K562 (cell line): ENCODE measurements around the gene YPEL3. TPM values are rescaled to one million over a fixed set of nuclear protein-coding genes. Genes with fewer than 3 reads are reported as not detected.

Experiments used
- BMI1 ChIP-seq: fragments of 150-350 bp; IDR thresholded peaks from 2 replicates; pipeline ENCODE4 v1.6.1; 2014; ENCODE audit warnings: low read length
- CCNT2 ChIP-seq: IDR thresholded peaks from 2 replicates; pipeline ENCODE4 v1.6.1; 2011; ENCODE audit warnings: borderline replicate concordance, low read depth, mild to moderate bottlenecking, moderate library complexity, mixed read lengths, low read length; ENCODE audit not compliant: insufficient read length; ENCODE audit errors: extremely low read depth
- CHD2 ChIP-seq: IDR thresholded peaks from 2 replicates; pipeline ENCODE4 v1.6.1; 2011; ENCODE audit warnings: low read depth, low read length
- ETV1 ChIP-seq: fragments of 450-650 bp; conservative IDR thresholded peaks from 2 replicates; pipeline ENCODE4 v1.6.1; 2016; ENCODE audit warnings: missing genetic modification characterization, control low read depth, low read depth, missing compliant biosample characterization
- FOXA3 ChIP-seq, 2 experiments: fragments of 450-650 bp in 1 of 2; sonication (generic) in 1 of 2; formaldehyde crosslinking; IDR thresholded peaks in 1 of 2; conservative IDR thresholded peaks in 1 of 2; 2 replicates each; pipeline versions ENCODE4 v1.4.0 to v1.8.0; 2020 to 2022; ENCODE audit warnings: mild to moderate bottlenecking in 2 of 2, missing genetic modification reagents in 1 of 2
- FOXO4 ChIP-seq: fragments of 450-650 bp; formaldehyde crosslinking; IDR thresholded peaks from 2 replicates; pipeline ENCODE4 v1.4.0; 2020; ENCODE audit warnings: mild to moderate bottlenecking, moderate library complexity
- GTF2F1 ChIP-seq: IDR thresholded peaks from 2 replicates; pipeline ENCODE4 v1.6.1; 2011; ENCODE audit warnings: low read depth, low read length, improper control_type of control experiment
- KLF13 ChIP-seq: fragments of 450-650 bp; IDR thresholded peaks from 2 replicates; pipeline ENCODE4 v1.6.1; 2016; ENCODE audit warnings: missing genetic modification characterization, low read depth, mild to moderate bottlenecking, missing compliant biosample characterization, moderate library complexity, borderline replicate concordance
- NR2C2 ChIP-seq, 2 experiments: fragments of 200-800 bp in 1 of 2; sonication (Bioruptor generic) in 1 of 2; sonication (generic) in 1 of 2; formaldehyde crosslinking in 1 of 2; IDR thresholded peaks; 2 replicates each; pipeline versions ENCODE4 v1.6.1 to v1.8.0; 2016 to 2022; ENCODE audit warnings: mild to moderate bottlenecking in 1 of 2, missing compliant biosample characterization in 1 of 2, missing genetic modification characterization in 1 of 2, missing genetic modification reagents in 1 of 2
- PML ChIP-seq: IDR thresholded peaks from 2 replicates; pipeline ENCODE4 v1.6.1; 2012; ENCODE audit warnings: low read length, inconsistent platforms
- POLR2AphosphoS5 ChIP-seq: IDR thresholded peaks from 2 replicates; pipeline ENCODE4 v1.6.1; 2011; ENCODE audit warnings: mild to moderate bottlenecking, low read depth, low read length, moderate library complexity; ENCODE audit not compliant: control insufficient read depth, insufficient read depth
- SLC30A9 ChIP-seq: fragments of 250-450 bp; sonication (Bioruptor Pico); IDR thresholded peaks from 2 replicates; pipeline ENCODE4 v1.8.0; 2022; ENCODE audit warnings: mild to moderate bottlenecking, moderate library complexity
- VEZF1 ChIP-seq: fragments of 200-800 bp; sonication (Bioruptor generic); IDR thresholded peaks from 2 replicates; pipeline ENCODE4 v1.6.1; 2017; ENCODE audit warnings: missing genetic modification characterization, missing compliant biosample characterization
- ZC3H8 ChIP-seq: fragments of 450-650 bp; IDR thresholded peaks from 2 replicates; pipeline ENCODE4 v1.6.1; 2017
- ZNF140 ChIP-seq: fragments of 250-450 bp; sonication (Bioruptor Pico); IDR thresholded peaks from 2 replicates; pipeline ENCODE4 v1.8.0; 2021; ENCODE audit warnings: moderate library complexity, mild to moderate bottlenecking, inconsistent platforms
- ZNF41 ChIP-seq: fragments of 250-450 bp; sonication (Bioruptor Pico); conservative IDR thresholded peaks from 2 replicates; pipeline ENCODE4 v1.4.0; 2020; ENCODE audit warnings: mild to moderate bottlenecking
- ZNF583 ChIP-seq: fragments of 250-450 bp; sonication (Bioruptor Pico); IDR thresholded peaks from 2 replicates; pipeline ENCODE4 v1.4.0; 2020
- ZNF644 ChIP-seq: fragments of 200-800 bp; sonication (Bioruptor generic); IDR thresholded peaks from 2 replicates; pipeline ENCODE4 v1.6.1; 2016; ENCODE audit warnings: low read depth, missing genetic modification characterization, missing compliant biosample characterization
- polyA plus RNA-seq, 8 experiments: library from polyadenylated mRNA; depleted of rRNA in 4 of 8; stranded (reverse) in 5 of 8; unstranded in 3 of 8; fragments of >200 nt; fragmentation: Nextera tagmentation in 2 of 8; fragmentation: Illumina TruSeq in 1 of 8; extraction: Ambion mirVana in 2 of 8; extraction: Trizol in 1 of 8; gene quantifications; 2 replicates each; pipeline versions ENCODE4 v1.2.1 to v1.2.3, GENCODE V29; 2011 to 2014; ENCODE audit warnings: inconsistent platforms in 1 of 8, missing spikeins in 1 of 8
- total RNA-seq, 7 experiments: library from RNA; depleted of rRNA in 6 of 7; stranded (reverse); fragments of >200 nt in 6 of 7; fragmentation: Illumina TruSeq in 2 of 7; extraction: Trizol in 2 of 7; gene quantifications; 2 replicates each; pipeline versions ENCODE4 v1.2.1 to v1.2.3, GENCODE V29; 2011 to 2021; ENCODE audit warnings: low replicate concordance in 1 of 7
- TF ChIP-seq, protein P1 (sequence below): fragments of 200-800 bp; sonication (Bioruptor generic); IDR thresholded peaks from 2 replicates; pipeline ENCODE4 v1.6.1; 2016; ENCODE audit warnings: missing genetic modification characterization, missing compliant biosample characterization

Gene YPEL3
- total and polyA plus RNA-seq, 9 of the 15 experiments (the other 6 are each of a cell fraction or from before 2014, with no cell fraction given), result 0.41 to 15.0 (median 2.9) TPM

GRCh38 chr16:30096105-30096861, at the start of gene YPEL3 (continued):
- TF ChIP-seq, protein P1, sequence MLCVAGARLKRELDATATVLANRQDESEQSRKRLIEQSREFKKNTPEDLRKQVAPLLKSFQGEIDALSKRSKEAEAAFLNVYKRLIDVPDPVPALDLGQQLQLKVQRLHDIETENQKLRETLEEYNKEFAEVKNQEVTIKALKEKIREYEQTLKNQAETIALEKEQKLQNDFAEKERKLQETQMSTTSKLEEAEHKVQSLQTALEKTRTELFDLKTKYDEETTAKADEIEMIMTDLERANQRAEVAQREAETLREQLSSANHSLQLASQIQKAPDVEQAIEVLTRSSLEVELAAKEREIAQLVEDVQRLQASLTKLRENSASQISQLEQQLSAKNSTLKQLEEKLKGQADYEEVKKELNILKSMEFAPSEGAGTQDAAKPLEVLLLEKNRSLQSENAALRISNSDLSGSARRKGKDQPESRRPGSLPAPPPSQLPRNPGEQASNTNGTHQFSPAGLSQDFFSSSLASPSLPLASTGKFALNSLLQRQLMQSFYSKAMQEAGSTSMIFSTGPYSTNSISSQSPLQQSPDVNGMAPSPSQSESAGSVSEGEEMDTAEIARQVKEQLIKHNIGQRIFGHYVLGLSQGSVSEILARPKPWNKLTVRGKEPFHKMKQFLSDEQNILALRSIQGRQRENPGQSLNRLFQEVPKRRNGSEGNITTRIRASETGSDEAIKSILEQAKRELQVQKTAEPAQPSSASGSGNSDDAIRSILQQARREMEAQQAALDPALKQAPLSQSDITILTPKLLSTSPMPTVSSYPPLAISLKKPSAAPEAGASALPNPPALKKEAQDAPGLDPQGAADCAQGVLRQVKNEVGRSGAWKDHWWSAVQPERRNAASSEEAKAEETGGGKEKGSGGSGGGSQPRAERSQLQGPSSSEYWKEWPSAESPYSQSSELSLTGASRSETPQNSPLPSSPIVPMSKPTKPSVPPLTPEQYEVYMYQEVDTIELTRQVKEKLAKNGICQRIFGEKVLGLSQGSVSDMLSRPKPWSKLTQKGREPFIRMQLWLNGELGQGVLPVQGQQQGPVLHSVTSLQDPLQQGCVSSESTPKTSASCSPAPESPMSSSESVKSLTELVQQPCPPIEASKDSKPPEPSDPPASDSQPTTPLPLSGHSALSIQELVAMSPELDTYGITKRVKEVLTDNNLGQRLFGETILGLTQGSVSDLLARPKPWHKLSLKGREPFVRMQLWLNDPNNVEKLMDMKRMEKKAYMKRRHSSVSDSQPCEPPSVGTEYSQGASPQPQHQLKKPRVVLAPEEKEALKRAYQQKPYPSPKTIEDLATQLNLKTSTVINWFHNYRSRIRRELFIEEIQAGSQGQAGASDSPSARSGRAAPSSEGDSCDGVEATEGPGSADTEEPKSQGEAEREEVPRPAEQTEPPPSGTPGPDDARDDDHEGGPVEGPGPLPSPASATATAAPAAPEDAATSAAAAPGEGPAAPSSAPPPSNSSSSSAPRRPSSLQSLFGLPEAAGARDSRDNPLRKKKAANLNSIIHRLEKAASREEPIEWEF (CRISPR knock-in tag), result no peak
- TF ChIP-seq ZNF41 (CRISPR knock-in tag) (0 out of 2 replicates have a peak, but pooled peaks have one; percentile 41), KLF13 (no peak), SLC30A9 (CRISPR knock-in tag) (no peak), ETV1 (tag) (peak; percentile 31; the same call in 1 of the 2 replicates), VEZF1 (CRISPR knock-in tag) (peak; percentile 94), BMI1 (no peak), NR2C2 (CRISPR knock-in tag; IDR thresholded peaks at IDR 0.05) (no peak), NR2C2 (tag; IDR thresholded peaks at IDR 0.05) (peak; percentile 40; the same call in 1 of the 2 replicates), FOXO4 (CRISPR knock-in tag) (no peak), ZNF644 (tag) (0 out of 2 replicates have a peak, but pooled peaks have one; percentile 43), ZNF583 (CRISPR knock-in tag) (0 out of 2 replicates have a peak, but pooled peaks have one; percentile 44), FOXA3 (CRISPR knock-in tag; conservative IDR thresholded peaks at IDR 0.05 in 1 of 2, IDR thresholded peaks at IDR 0.05 in 1 of 2) (peak in 1 of 2 experiments; percentile 31; a peak in 3 of 4 replicates), PML (no peak), CCNT2 (peak; percentile 76), CHD2 (peak; percentile 57; the same call in 1 of the 2 replicates), ZNF140 (CRISPR knock-in tag) (no peak), ZC3H8 (no peak), GTF2F1 (no peak), POLR2AphosphoS5 (peak; percentile 55; the same call in 1 of the 2 replicates)
